NCI-H1930 (cell line): ENCODE results near the gene CPNE4.

Experiments used
- DNase-seq, 2 experiments: peaks; one replicate each; lab custom pipeline; 2025; lab: John Stamatoyannopoulos, UW

CPNE4 gene

DNA sequence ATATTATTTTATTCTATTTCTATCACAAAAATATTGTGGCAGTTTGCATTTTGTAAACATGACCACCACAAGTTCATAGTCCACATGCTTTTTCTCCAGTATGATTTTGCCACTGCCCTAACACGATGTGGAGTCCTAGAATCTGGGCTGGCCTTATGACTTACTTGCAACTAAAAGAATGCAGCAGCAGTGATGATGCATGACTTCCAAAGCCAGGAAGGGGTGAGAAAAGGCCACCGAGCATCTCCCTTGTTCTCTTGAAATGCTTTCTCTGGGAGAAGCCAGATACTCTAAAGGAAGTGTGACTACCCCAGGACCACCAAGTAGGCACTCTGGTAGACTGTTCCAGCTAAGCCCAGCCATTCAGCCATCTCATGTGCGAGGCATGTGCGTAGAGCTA, 340.4 kb downstream of the CPNE4 start:
- DNase-seq: no peak

DNA sequence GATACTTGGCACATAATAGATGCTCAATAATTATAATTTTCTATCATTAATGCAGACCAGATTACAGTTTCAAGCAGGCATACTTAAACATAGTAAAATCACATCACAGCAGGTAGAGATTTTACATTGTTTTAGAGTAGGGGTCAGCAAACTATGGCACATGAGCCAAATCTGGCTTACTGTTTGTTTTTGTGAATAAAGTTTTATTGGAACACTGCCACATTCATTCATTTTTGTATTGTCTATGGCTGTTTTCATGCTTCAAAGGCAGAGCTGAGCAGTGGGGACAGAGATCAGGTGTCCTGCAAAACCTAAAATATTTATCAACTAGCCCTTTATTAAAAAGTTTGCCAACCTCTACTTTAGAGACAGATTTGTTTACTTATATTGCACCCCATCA, 342.5 kb downstream of the CPNE4 start:
- DNase-seq: no peak

DNA sequence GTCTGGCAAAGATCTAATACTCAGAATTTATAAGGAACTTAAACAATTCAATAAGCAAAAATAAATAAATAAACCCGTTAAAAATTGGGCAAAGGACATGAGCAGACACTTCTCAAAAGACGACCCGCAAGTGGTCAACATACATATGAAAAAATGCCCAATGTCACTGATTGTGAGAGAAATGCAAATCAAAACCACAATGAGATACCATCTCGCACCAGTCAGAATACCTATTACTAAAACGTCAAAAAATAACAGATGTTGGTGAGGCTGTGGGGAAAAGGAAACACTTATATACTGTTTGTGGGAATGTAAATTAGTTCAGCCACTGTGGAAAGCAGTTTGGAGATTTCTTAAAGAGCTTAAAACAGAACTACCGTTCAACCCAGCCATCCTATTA, 344.0 kb downstream of the CPNE4 start:
- DNase-seq: no peak

DNA sequence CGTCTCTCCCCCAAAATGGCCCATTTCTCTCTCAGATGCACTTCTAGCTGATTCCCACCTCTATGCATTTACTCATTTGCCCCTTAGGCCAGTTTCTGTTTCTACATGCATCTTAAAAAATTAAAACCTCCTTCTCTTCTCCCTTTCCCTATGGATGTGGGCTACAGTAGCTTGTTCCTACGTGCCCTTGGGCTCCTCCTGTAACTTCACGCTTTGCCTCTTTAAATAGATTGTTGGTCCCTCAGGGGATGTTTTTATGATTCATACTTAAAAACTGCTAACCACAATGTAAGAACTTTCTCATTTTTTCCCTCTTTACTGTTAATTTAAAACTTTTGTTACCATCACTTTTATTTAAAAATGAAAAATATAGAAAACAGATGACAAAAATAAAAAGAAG, 346.4 kb downstream of the CPNE4 start:
- DNase-seq: no peak

GRCh38 chr3:131669600-131669999, 365.2 kb downstream of the CPNE4 start:
- no peak for DNase-seq

- no peak for DNase-seq
Measured at GRCh38 chr3:131658771-131659170, 376.0 kb downstream of the CPNE4 start.

DNA sequence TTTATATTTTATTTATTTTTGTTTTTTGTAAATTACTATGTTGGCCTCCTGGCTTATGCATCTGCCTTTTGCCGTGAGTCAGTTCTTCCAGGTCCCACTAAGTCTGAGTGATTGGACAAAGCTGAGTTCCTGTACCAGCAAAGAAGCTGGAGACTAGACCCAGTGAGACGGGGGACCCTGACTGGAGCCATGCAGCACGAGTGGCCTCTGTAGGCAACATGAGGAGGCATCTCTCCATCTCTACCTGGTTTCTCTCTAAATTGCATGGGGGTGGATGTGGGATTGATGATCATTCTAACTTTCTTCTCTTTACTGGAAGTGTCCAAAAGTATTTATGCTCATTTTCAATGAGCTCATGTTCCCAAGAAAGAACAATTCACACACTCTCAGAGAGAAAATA, 376.7 kb downstream of the CPNE4 start:
- no peak for DNase-seq

GRCh38 chr3:131655070-131655690, 379.6 kb downstream of the CPNE4 start:
- no peak for DNase-seq

DNA sequence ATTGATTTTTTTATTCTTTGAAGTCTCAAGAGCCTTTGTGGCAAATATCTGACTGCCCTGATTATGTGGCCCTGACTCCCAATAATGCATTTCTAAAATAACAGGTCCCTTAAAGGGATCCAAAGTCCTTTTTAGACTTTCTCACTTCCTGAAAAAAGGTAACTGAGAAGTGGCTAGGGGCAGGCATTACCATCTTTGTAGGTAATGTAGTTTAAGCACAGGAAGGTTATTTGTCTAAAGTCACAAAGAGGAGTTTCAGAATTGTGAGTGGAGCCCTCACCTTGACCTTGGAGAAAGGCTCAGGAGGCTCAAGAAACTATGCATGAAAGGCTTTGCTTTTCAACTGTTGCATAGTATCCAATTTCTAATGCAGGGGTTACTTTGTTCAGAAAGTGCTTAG, 389.2 kb downstream of the CPNE4 start:
- no peak for DNase-seq

- DNase-seq: no peak
Measured at GRCh38 chr3:131636266-131636775, 398.5 kb downstream of the CPNE4 start.

GRCh38 chr3:131630807-131631206, 404.0 kb downstream of the CPNE4 start:
- no peak for DNase-seq

DNA sequence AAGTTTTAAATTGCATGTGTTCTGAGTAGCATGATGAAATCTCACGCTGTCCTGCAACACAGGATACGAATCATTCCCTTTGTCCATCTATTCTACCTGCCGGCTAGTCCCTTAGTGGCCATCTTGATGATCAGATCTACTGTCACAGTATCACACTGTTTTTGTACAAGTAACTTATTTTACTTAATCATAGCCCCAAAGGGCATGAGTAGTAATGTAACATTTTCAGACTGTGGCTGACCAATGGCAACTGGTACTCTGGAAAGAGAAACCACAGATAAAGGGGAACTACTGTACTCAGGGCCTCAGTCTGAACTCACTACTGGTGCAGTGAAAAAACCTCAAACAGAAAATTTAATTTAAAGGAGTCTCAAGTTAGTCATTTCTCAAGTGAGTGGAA, 404.7 kb downstream of the CPNE4 start:
- no peak for DNase-seq

GRCh38 chr3:131623431-131623830, 411.4 kb downstream of the CPNE4 start:
- DNase-seq: no peak

DNA sequence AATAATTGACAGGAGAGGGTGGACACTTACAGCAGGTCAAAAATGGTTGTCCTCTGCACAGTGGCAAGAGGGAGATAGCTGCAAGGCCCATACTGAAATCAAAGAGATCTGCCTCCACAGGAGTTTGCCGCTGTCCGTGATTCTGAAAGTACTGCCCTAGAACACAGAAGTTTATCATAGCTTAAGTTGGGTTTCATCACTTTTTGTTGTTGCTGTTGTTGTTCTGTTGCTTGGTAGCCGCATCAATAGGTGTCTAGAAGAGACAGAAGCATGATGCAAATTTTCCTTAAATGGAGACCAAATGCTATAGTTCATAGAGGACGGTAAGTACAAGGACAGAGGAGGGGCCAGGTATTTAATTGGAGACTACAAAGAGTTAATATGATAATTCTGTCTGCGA, 412.1 kb downstream of the CPNE4 start:
- no peak for DNase-seq

- DNase-seq: no peak
Measured at GRCh38 chr3:131620977-131621376, 413.8 kb downstream of the CPNE4 start.

DNA sequence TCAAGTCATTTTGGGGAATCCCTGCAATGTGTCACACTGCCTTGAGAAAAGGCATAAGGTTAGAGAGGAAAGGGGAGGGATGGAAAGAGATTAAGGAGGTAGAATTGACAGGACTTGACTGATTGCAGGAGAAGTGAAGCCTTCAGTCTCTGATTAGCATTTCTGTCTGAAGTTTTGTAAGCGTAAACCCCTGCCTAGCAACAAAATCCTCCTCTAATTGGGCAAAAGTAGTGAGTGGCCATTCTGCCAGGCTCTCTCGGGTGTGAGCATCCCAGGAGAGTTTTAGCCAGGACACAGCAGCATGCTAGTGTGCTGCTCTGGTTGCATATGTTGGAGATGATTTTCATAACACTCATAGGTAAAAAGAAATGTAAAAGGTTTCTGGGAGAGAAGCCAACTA, 415.0 kb downstream of the CPNE4 start:
- DNase-seq: no peak

GRCh38 chr3:131616719-131617118, 418.1 kb downstream of the CPNE4 start:
- DNase-seq: no peak

- no peak for DNase-seq
Measured at GRCh38 chr3:131612745-131613144, 422.1 kb downstream of the CPNE4 start.

- DNase-seq: no peak
Measured at GRCh38 chr3:131610174-131610573, 424.6 kb downstream of the CPNE4 start.

DNA sequence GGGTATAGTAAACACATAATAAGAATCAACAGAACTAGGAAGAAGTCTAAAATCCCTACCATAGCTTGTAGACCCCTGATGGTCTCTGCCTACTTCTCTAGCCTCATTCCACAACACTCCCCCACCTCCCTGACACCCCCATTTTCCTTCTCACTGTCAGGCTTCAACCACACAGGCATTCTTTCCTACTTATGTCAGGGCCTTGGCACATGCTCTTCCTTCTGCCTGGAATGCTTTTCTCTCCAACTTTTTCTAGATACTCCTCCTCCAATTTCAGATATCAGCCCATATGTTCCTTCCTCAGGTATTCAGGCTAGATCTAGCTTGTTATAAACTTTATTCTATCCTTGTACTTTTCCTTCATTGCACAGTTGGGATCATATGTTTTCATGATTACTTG, 426.1 kb downstream of the CPNE4 start:
- no peak for DNase-seq

DNA sequence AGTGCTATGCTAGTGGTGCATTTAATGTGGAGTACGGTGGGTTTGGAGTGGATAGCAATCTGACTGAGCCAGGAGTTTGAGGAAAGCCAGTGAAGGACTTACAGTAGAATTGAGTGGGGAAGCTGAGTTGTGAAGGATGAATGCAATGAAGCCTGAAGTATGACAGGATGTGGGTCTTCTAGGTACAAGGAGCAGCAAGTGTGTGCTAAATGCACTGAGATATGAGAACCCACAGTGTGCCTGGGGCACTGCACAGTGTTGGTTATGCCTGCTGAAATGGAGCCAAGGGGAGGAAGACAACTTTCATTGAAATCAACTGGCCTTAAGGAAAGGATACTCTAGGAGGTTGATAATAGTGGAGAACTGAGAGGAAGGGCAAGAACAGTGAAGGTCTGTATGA, 426.5 kb downstream of the CPNE4 start:
- DNase-seq: no peak

GRCh38 chr3:131605916-131606315, 428.9 kb downstream of the CPNE4 start:
- DNase-seq: no peak

GRCh38 chr3:131602011-131602779, 432.6 kb downstream of the CPNE4 start:
- no peak for DNase-seq

DNA sequence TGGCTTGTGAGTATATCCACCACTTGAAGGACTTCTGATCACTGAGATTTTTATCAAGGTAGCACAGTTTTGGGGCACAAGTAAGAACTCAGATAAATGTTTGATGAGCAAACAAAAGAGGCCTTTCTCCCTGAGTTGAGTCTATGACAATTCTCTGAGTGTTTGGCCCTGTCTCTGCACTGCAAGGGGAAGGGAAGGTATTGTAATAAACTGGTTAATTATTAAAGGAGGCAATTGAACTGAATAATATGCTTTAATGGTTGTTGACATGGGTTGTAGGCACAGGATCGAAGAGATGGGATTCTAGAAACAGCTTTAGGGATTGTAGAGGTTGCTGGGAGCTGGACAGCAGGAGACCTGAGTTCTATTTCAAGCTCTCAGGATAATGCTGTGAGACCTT, 437.0 kb downstream of the CPNE4 start:
- DNase-seq: no peak
